ENCODE results near the gene CPNE6. TPM values are rescaled to one million over a fixed set of nuclear protein-coding genes. Genes with fewer than 3 reads are reported as not detected.
A peak's percentile ranks its signal among the peaks of the same experiment; 100 is the strongest.

The CPNE6 gene
- total and polyA plus RNA-seq, 7 donors = 0.06 TPM; not detected in 6

- WGBS, 3 donors = 52 to 72% (median 53%) methylated on average over 12 of the region's 12 CpGs
- Histone ChIP-seq H3K4me1 (peaks cover 6% of the 10 kb centered on the region), H3K27ac (peak overlapping the region; percentile 75), H3K27me3 (ENCODE audit: insufficient read depth in 3 of 3, low read length in 2 of 3) (no peaks in the 10 kb centered on the region), H3K4me3 (peak overlapping the region; percentile 80), H3K36me3 (ENCODE audit: insufficient read depth in 1 of 2, low read depth in 1 of 2) (no peaks in the 10 kb centered on the region), H3K9me3 (no peaks in the 10 kb centered on the region)
- no peak for TF ChIP-seq CTCF (IDR thresholded peaks at IDR 0.05)
- DNase-seq (peak; percentile 54 to 70), ATAC-seq (no peak)
- intact Hi-C loops (cut with DNase I) = loop anchor here (2.0 to 10.0 kb wide), 2 partner anchors 13 to 121 kb away; no protein-coding TSS in a partner anchor
Measured at GRCh38 chr14:24095271-24096068, 24.1 kb downstream of the CPNE6 start.

GRCh38 chr14:24096545-24097181, 25.3 kb downstream of the CPNE6 start:
- Histone ChIP-seq H3K27me3 (ENCODE audit: insufficient read depth in 3 of 3, low read length in 2 of 3) (no peaks in the 10 kb centered on the region), H3K4me3 (no peak overlapping the region), H3K27ac (no peak overlapping the region), H3K4me1 (peaks cover 6% of the 10 kb centered on the region), H3K36me3 (ENCODE audit: insufficient read depth in 1 of 2, low read depth in 1 of 2) (no peaks in the 10 kb centered on the region), H3K9me3 (no peaks in the 10 kb centered on the region)
- intact Hi-C loops (cut with DNase I) = loop anchor here in 1 of 2 donors (10.0 kb wide), 1 partner anchor 122 kb away; no protein-coding TSS in a partner anchor
- ATAC-seq = no peak
- WGBS, 3 donors = 82 to 90% (median 89%) methylated on average over 8 of the region's 8 CpGs
- no peak for TF ChIP-seq CTCF (IDR thresholded peaks at IDR 0.05)
- DNase-seq = no peak

- DNase-seq (no peak), ATAC-seq (no peak)
- Histone ChIP-seq H3K36me3 (ENCODE audit: insufficient read depth in 1 of 2, low read depth in 1 of 2) (peaks cover 0 to 2% of the 10 kb centered on the region in 2 donors), H3K4me1 (peaks cover 6% of the 10 kb centered on the region), H3K27ac (no peak overlapping the region), H3K27me3 (ENCODE audit: insufficient read depth in 3 of 3, low read length in 2 of 3) (no peaks in the 10 kb centered on the region), H3K4me3 (no peak overlapping the region), H3K9me3 (no peaks in the 10 kb centered on the region)
- no peak for TF ChIP-seq CTCF (IDR thresholded peaks at IDR 0.05)
- intact Hi-C loops (cut with DNase I) = loop anchor here in 1 of 2 donors (10.0 kb wide), 1 partner anchor 124 kb away; no protein-coding TSS in a partner anchor
- 91 to 96% (median 93%) methylated on average over 16 of the region's 16 CpGs for WGBS, 3 donors
Measured at GRCh38 chr14:24098229-24098926, 27.0 kb downstream of the CPNE6 start.

- ATAC-seq = no peak
- WGBS, 3 donors = 55 to 72% (median 60%) methylated on average over 17 of the region's 17 CpGs
- Histone ChIP-seq H3K27ac (no peak overlapping the region), H3K4me1 (peaks cover 6% of the 10 kb centered on the region), H3K4me3 (no peak overlapping the region), H3K36me3 (ENCODE audit: insufficient read depth in 1 of 2, low read depth in 1 of 2) (peaks cover 0 to 3% of the 10 kb centered on the region in 2 donors), H3K27me3 (ENCODE audit: insufficient read depth in 3 of 3, low read length in 2 of 3) (no peaks in the 10 kb centered on the region), H3K9me3 (no peaks in the 10 kb centered on the region)
- no peak for TF ChIP-seq CTCF (IDR thresholded peaks at IDR 0.05)
- intact Hi-C loops (cut with DNase I) = loop anchor here in 1 of 2 donors (10.0 kb wide), 1 partner anchor 124 kb away; no protein-coding TSS in a partner anchor
- DNase-seq = no peak
Measured at GRCh38 chr14:24098927-24099813, 27.8 kb downstream of the CPNE6 start.

Measured in psoas muscle (tissue), 8 donors.